ENCODE results near the gene LMF2.
"Not testable (repeated sequence)": the region's sequence is repeated elsewhere in the genome, so short reads cannot be mapped to it uniquely, and the experiment has no call there.

The LMF2 gene

DNA sequence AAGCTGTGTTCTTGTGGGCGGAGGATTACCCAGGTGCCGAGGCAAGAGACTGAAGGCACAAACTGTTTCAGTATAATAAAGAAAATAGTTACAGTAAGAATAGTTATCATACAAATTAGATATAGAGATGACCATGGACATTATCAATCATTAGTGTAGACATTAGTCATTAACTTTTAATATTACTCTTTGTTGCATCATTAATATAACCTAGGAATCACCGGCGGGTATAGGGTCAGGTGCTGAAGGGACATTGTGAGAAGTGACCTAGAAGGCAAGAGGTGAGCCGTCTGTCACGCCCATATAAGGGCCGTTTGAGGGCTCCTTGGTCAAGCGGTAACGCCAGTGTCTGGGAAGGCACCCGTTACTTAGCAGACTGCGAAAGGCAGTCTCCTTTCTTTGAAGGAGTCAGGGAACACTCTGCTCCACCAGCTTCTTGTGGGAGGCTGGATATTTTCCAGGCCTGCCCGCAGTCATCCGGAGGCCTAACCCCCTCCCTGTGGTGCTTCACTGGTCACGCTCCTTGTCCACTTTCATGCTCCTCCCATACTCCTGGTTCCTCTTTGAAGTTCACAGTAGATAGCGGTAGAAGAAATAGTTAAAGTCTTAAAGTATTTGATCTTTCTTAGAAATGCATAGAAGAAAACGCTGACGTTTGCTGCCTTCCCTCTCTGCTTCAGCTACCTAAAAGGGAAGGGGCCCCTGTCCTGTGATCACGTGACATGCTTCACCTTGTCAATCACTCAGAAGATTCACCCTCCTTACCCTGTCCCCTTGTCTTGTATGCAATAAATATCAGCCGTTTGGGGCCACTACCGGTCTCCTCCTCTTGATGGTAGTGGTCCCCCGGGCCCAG is 26.6 kb upstream of the LMF2 start:
- DNase-seq (ENCODE audit: low spot score) = not testable (repeated sequence)

- no peak for DNase-seq (ENCODE audit: low spot score)
Measured at GRCh38 chr22:50532824-50533796, 25.6 kb upstream of the LMF2 start.

- DNase-seq (ENCODE audit: low spot score) = no peak
Measured at GRCh38 chr22:50531962-50532674, 24.6 kb upstream of the LMF2 start.

- no peak for DNase-seq (ENCODE audit: low spot score)
Measured at GRCh38 chr22:50531546-50531961, 24.1 kb upstream of the LMF2 start.

DNA sequence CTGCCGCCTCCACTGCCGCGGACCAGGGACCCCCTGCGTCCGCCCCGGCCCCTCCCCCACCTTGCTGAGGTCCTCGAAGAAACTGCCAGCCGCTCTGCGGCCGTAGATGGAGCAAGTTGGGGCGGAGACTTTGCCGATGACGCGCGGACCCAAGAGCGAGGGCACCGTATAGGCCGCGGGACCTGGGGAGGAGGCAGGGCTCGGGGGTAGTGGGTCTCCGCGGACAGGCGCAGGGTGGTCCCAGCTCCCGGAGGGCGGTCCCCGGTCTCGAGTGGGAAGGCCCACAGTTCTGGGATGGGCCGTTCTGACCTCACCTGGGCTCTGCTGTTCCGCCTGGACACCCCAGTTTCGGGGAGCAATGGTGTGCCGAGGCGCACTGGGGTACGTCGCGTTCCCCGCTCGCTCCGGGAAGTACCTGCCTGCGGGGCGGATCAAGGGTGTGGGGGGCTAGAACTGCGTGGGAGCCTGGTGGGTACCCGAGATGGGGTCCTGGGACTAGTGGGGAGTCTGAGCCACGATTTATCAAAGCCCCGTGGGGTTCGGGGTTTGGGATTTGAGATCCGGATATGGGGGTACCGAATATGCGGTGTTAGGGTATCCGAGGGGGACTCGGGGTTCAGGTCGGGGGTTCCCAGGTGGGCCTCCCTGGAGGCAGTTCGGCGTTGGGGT is 23.5 kb upstream of the LMF2 start:
- no peak for DNase-seq (ENCODE audit: low spot score)

- DNase-seq (ENCODE audit: low spot score) = no peak
Measured at GRCh38 chr22:50530580-50530876, 23.0 kb upstream of the LMF2 start.

- DNase-seq (ENCODE audit: low spot score) = no peak
Measured at GRCh38 chr22:50529897-50530579, 22.5 kb upstream of the LMF2 start, which contains the start of gene TYMP. TYMP (minus strand) TSS chr22:50530012; CDS start chr22:50529709, 303 bp downstream.

- DNase-seq (ENCODE audit: low spot score) = no peak
Measured at GRCh38 chr22:50529416-50529896, 22.0 kb upstream of the LMF2 start.

GRCh38 chr22:50528682-50529415 is 21.3 kb upstream of the LMF2 start:
- DNase-seq (ENCODE audit: low spot score) = no peak

DNA sequence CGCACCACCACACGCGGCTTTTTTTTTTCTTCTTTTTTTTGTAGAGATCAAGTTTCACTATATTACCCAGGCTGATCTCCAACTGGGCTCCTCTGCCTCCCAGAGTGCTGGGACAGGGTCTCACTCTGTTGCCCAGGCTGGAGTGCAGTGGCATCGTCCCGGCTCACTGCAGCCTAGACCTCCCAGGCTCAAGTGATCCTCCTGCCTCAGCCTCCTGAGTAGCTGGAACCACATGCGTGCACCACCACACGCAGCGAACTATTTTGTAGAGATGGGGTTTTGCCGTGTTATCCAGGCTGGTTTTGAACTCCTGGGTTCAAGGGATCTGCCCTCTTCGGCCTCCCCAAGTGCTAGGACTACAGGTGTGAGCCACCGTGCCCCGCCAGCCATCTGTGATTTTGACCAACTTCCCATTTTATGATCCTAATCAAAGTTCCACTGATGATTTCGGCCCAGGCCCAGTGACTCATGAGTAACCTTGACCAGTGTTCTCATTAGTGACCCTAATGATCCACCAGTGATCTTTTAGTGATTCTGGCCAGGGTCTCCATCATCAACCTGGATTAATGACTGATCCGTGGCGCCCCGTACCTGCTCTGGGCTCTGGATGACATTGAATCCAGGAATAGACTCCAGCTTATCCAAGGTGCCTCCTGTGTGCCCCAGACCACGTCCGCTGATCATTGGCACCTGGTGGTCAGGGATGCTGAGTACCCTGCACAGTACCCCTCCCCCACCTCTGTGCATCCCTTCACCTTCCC is 20.6 kb upstream of the LMF2 start:
- no peak for DNase-seq (ENCODE audit: low spot score)

DNA sequence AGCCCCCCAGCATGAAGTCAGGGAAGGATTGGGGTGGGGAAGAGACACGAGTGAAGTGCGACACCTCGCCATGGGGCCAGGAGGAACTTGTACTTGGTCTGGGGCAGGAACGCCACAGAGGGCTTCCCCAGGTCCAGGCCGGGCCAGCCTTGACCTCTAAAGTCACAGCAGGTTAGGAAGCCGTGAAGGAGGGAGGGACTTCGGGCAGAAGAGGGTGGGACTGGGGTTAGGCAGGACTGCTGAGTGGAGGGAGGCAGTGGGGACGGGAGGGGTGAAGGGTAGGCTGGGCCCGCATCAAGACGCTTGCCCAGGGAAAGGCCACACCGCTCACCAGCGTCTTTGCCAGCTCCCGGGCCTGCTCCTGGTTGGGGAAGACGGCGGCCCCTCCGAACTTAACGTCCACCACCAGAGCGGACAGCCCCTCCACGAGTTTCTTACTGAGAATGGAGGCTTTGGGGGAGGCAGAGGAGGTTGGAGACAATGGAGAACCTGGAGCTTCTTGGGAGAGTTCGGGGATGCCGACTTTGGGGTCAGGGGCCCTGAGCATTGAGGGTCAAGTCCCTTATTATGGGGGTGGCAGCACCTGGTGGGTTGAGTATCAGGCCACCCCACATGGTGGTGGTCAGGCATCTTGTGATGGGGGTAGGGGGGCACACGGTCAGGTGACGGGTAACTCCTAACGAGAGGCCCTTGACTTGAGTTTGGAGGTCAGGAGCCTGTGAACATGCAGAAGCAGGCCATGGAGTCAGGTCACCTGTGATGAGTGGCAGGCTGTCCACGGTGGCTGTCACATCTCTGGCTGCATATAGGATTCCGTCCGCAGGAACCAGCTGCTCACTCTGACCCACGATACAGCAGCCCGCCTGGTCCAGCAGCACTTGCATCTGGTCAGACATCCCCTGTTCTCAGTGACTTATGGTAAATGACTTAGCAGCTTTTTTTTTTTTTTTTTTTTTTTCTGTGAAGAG is 19.6 kb upstream of the LMF2 start:
- DNase-seq (ENCODE audit: low spot score) = no peak

DNA sequence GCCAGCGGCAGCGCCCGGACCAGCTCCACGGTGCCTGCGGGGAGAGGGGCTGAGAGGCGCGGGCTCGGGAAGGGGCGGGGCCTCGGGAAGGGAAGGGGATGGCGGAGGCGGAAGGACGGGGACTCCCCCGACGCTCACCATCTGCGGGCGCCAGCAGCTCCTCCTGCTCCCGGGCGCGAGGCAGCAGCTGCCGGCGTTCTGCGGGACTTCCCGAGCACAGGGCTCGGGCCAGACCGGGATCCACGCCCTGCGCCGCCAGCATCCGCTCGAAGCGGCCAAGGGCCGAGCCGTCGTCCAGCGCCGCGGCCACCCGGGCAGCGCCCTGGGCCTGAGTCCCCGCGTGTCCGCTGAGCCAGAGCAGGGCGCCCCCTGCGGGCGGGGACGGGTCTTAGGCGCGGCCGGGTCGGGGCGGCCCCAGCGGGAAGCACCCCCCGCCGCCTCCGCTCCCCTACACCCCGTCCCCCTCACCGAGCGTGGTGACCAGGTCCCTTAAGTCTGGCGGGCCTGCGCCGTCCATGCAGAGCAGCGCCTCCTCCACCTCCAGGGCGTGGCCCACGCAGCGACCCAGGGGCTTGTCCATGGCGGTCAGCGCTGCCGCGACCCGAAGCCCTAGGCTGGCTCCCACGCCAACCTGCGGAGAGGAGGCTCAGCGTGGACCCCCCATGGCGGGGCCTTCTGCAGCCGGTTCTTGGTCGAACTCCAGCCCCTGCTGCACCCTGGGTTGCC is 18.8 kb upstream of the LMF2 start:
- DNase-seq (ENCODE audit: low spot score) = no peak

DNA sequence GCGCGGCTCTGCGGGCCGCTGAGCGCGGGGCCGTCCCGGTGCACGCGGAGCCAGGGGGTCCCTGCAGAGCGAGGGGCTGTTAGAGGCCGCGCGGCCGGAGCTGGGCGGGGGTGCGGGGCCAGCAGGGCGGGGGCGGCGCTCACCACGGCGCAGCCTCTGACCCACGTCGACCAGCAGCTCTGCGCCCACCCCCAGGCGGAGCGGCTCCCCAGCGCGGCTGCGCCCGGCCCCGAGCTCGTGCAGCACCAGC is 18.3 kb upstream of the LMF2 start:
- peak; percentile 71 for DNase-seq (ENCODE audit: low spot score)

GRCh38 chr22:50525104-50525857 is 17.8 kb upstream of the LMF2 start, which contains the start of gene SCO2:
SCO2 (minus strand) TSS chr22:50525598; CDS start chr22:50524411, 1,187 bp downstream.
- DNase-seq (ENCODE audit: low spot score) = peak; percentile 94

DNA sequence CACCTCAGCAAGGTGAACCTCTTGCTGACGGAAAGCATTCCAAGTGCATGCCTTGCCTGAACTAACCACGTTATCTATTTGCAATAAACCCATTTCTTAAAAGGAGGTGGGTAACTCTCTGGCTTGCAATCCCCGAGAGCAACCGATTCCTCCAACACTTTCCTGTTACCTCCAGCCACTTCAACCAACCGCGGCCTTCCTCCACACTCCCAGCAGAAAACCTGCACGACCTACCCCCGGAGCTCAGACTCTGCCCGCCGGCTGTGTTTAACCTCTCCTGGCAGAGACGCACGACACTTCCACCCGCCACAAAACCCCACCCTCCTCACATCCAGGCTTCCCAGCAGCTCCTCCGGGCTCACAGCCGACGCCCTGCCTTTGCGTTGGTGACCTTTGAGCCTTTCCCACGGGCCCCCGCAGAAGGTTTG is 17.2 kb upstream of the LMF2 start:
- DNase-seq (ENCODE audit: low spot score) = no peak

- DNase-seq (ENCODE audit: low spot score) = no peak
Measured at GRCh38 chr22:50523806-50524675, 16.5 kb upstream of the LMF2 start.
